ENCODE data around the gene HMOX1. TPM values are rescaled to one million over a fixed set of nuclear protein-coding genes. Genes with fewer than 3 reads are reported as not detected.
"Not testable (repeated sequence)": the region's sequence is repeated elsewhere in the genome, so short reads cannot be mapped to it uniquely, and the experiment has no call there.

HMOX1 gene
- total RNA-seq, 1 experiment from 2014 or later = 167 TPM

- no peak for DNase-seq (ENCODE audit: low read depth)
- in situ Hi-C loops (cut with HindIII; ENCODE audit: low pct_unique_long_range_greater_than_20kb, low sequenced_read_pairs) = no loop called here
These were observed 40.2 kb downstream of the HMOX1 start for GRCh38 chr22:35421121-35421520.

- no peak for DNase-seq (ENCODE audit: low read depth)
- in situ Hi-C loops (cut with HindIII; ENCODE audit: low pct_unique_long_range_greater_than_20kb, low sequenced_read_pairs) = no loop called here
These were observed 41.2 kb downstream of the HMOX1 start for GRCh38 chr22:35422145-35422544.

DNA sequence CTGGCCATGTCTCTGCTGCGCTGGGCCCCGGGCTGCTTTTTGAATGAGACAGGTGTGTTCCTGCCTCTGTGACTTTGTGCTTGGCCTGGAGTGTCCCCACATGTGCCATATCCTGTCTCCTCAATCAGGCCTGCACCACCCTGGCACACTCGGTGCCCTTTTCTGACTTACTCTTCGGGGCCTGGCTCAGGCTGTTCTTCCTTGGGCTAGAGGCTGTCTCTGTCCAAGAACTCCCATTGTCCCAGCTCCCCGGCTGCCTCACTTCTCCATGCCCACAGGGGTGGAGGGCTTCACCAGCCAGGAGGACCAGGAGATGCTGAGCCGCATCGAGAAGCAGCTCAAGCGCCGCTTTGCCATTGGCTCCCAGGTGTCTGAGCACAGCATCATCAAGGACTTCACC is 42.0 kb downstream of the HMOX1 start:
- in situ Hi-C loops (cut with HindIII; ENCODE audit: low pct_unique_long_range_greater_than_20kb, low sequenced_read_pairs) = no loop called here
- DNase-seq (ENCODE audit: low read depth) = no peak

DNA sequence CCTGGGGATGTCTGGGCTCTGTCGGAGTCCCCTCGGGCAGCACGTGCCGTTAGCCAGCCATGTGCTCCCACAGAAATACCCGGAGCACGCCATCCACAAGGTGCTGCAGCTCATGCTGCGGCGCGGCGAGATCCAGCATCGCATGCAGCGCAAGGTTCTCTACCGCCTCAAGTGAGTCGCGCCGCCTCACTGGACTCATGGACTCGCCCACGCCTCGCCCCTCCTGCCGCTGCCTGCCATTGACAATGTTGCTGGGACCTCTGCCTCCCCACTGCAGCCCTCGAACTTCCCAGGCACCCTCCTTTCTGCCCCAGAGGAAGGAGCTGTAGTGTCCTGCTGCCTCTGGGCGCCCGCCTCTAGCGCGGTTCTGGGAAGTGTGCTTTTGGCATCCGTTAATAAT is 43.2 kb downstream of the HMOX1 start:
- in situ Hi-C loops (cut with HindIII; ENCODE audit: low pct_unique_long_range_greater_than_20kb, low sequenced_read_pairs) = no loop called here
- DNase-seq (ENCODE audit: low read depth) = no peak

DNA sequence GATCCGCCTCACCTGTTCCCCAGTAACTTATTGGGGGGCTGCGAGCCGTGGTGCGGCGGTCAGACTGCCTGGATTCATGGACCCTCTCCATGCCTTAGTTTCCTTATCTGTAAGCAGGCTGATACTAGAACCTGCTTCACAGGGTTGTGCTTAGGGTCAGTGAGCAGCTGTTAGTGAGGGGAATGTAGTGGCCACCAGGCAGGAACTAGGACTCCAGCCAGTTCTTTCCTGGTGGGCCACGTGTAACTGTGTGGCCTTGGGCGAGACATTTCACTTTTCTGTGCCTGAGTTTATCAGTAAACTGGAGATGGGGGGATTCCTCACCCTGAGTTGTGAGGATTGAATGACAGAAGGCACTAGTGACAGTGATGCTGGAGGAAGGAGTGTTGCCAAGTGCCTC is 43.9 kb downstream of the HMOX1 start:
- no peak for DNase-seq (ENCODE audit: low read depth)
- in situ Hi-C loops (cut with HindIII; ENCODE audit: low pct_unique_long_range_greater_than_20kb, low sequenced_read_pairs) = no loop called here

GRCh38 chr22:35425546-35425945 is 44.6 kb downstream of the HMOX1 start:
- in situ Hi-C loops (cut with HindIII; ENCODE audit: low pct_unique_long_range_greater_than_20kb, low sequenced_read_pairs) = no loop called here
- DNase-seq (ENCODE audit: low read depth) = no peak

- in situ Hi-C loops (cut with HindIII; ENCODE audit: low pct_unique_long_range_greater_than_20kb, low sequenced_read_pairs) = no loop called here
- DNase-seq (ENCODE audit: low read depth) = peak; percentile 72
These were observed 45.3 kb downstream of the HMOX1 start for GRCh38 chr22:35425971-35426800.

GRCh38 chr22:35426801-35427140 is 45.9 kb downstream of the HMOX1 start:
- in situ Hi-C loops (cut with HindIII; ENCODE audit: low pct_unique_long_range_greater_than_20kb, low sequenced_read_pairs) = no loop called here
- DNase-seq (ENCODE audit: low read depth) = no peak

DNA sequence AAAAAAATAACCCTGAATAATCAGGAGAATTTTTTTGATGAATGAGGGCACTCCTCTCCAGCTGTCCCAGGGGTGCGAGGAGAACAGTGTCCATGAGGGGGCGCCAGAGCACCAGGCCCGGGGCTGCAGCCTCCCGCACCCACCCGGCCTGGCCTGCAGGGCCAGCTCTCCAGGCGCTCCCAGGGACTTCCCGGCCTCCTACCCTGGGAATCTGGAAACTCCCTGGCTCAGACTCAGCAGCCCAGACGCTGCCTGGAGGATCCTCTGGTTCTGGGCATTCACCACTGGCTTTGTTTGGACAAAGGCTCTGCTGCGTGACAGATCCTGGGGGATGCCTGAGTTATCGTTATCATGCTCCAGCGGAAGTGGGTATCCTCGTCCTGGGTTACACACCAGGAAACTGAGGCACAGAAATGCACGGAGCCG is 50.0 kb downstream of the HMOX1 start:
- DNase-seq (ENCODE audit: low read depth) = peak; percentile 96
- in situ Hi-C loops (cut with HindIII; ENCODE audit: low pct_unique_long_range_greater_than_20kb, low sequenced_read_pairs) = no loop called here

GRCh38 chr22:35431483-35432227 is 50.8 kb downstream of the HMOX1 start:
- DNase-seq (ENCODE audit: low read depth) = no peak
- in situ Hi-C loops (cut with HindIII; ENCODE audit: low pct_unique_long_range_greater_than_20kb, low sequenced_read_pairs) = no loop called here

DNA sequence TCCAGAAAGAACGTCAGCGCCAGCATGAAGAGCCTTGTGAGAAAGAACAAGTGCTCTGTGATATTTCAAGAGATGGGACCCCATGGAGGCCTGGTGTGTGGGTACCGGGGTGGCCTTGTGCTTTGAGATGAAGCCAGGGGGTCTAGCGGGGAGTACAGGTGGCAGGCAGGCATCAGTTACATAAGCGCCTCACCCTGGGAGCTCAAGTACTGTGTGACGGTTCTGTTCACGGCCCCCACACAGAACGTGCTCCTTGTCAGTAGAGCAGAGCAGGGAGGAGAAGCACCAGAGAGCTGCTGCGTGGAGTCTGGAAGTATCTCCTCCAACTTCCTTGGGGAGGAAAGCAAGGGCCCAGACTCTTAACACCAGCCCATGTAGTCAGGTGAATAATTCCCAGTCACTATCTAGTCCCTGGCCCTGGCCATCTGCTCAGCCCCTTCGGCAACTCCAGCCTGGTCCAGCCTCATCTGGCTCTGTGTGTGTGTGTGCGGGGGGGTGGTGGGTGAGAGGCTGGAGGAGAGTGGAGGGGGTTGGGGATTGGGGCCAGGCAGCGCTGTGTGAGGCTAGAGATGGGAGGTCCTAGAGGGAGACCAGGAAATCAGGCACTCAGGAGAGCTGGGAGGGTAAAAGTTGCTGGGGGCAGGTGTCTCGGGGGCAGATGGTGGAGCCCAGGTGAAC is 51.5 kb downstream of the HMOX1 start:
- in situ Hi-C loops (cut with HindIII; ENCODE audit: low pct_unique_long_range_greater_than_20kb, low sequenced_read_pairs) = no loop called here
- no peak for DNase-seq (ENCODE audit: low read depth)

- in situ Hi-C loops (cut with HindIII; ENCODE audit: low pct_unique_long_range_greater_than_20kb, low sequenced_read_pairs) = no loop called here
- DNase-seq (ENCODE audit: low read depth) = no peak
These were observed 53.3 kb downstream of the HMOX1 start for GRCh38 chr22:35434061-35434710.

DNA sequence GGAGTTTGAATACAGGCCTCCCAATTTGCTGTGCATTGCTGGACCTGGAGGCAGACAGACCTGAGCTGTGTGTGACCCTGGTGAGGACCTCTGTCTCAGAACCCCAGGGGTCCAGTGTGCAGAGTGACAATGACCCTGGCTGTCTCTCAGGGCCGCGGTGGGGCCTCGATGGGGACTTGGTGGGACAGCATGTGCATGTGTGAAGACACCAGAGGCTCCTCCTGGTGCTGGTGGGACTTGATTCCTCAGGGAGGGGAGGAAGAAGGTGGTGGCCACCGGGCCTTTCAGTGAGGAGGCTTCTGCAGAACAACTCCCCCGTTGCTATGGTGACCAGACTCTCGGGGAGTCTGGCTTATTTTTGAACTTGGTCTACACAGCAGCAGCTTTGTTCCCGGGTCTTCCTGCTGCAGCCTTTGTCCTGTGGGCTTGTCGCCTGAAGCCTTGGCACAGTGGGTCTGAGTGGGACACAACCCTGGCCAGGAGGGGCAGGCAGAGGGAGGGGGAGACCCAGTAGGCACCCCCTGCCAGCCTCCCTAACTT is 54.4 kb downstream of the HMOX1 start:
- no peak for DNase-seq (ENCODE audit: low read depth)
- in situ Hi-C loops (cut with HindIII; ENCODE audit: low pct_unique_long_range_greater_than_20kb, low sequenced_read_pairs) = no loop called here

GRCh38 chr22:35436421-35436820 is 55.5 kb downstream of the HMOX1 start:
- in situ Hi-C loops (cut with HindIII; ENCODE audit: low pct_unique_long_range_greater_than_20kb, low sequenced_read_pairs) = no loop called here
- no peak for DNase-seq (ENCODE audit: low read depth)

DNA sequence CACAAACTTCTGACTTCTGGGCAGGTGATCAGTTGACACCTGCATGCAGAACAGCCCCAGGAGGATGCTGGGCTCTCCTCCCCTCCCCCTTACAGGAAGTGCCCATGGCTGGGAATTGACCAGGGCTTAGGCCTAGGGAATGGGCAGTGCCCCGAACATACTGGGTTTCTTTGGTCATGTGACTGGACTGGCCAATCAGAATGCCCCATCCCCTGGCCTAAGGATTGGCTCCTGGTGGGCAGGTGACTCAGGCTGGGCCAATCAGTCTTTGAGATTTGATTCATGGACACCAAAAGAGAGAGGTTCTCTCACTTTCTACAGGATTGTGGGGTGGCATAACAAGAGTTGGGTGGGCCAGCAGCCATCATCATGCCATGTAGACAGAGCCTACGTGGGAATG is 56.2 kb downstream of the HMOX1 start:
- peak; percentile 46 for DNase-seq (ENCODE audit: low read depth)
- in situ Hi-C loops (cut with HindIII; ENCODE audit: low pct_unique_long_range_greater_than_20kb, low sequenced_read_pairs) = no loop called here

- DNase-seq (ENCODE audit: low read depth); in situ Hi-C loops (cut with HindIII; ENCODE audit: low pct_unique_long_range_greater_than_20kb, low sequenced_read_pairs): not testable (repeated sequence)
These were observed 57.9 kb downstream of the HMOX1 start for GRCh38 chr22:35438673-35439364.

GRCh38 chr22:35439365-35439717 is 58.4 kb downstream of the HMOX1 start:
- no peak for DNase-seq (ENCODE audit: low read depth)
- in situ Hi-C loops (cut with HindIII; ENCODE audit: low pct_unique_long_range_greater_than_20kb, low sequenced_read_pairs) = no loop called here

- in situ Hi-C loops (cut with HindIII; ENCODE audit: low pct_unique_long_range_greater_than_20kb, low sequenced_read_pairs) = no loop called here
- DNase-seq (ENCODE audit: low read depth) = no peak
These were observed 59.2 kb downstream of the HMOX1 start for GRCh38 chr22:35440129-35440528.
